NCI-H345 treated with DMSO at 0.1 percent for 48 hours (cell line): ENCODE measurements around the gene ENTPD6.

ENCODE experiments used
- DNase-seq: peaks from one replicate; lab custom pipeline; 2025; ENCODE audit not compliant: unreplicated experiment; lab: John Stamatoyannopoulos, UW

Gene ENTPD6

DNA sequence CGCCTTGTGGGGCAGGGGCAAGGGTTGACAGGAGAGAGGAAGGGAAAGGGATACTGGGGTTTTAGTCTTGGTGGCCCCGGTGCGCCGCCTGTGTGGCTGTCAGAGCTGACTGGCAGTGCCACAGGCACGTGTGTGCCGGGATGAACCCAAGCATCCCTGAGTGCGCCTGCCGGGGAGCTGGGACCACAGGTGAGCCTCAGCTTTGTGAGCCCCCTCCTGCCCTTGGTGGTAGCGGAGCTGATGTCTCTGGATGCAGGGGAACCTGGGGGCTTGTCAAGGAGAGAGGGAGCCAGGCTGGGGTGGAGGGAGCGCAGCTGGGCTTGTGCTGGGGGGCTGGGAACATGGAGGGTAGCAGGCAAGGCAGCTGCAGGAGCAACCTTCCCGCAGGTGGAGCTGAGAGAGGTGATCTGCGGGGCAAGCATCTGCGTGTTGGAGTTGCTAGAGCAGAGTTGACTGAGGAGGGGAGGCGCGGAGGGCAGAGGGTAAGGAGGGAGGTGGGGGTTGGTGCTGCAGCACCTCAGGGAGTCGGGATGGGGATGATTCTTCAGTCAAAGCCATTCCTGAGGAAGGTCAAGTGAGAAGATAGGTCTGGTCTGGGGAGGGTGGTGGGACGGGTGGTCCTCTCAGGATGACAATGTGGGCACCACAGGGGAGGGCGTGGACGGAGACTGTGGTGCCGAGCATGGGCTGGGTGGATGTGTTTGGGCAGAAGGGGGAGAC is 80.5 kb downstream of the ENTPD6 start:
- DNase-seq: no peak
